Pancreas (tissue), 10 donors: Measurements from ENCODE around the gene IL6R. TPM values are rescaled to one million over a fixed set of nuclear protein-coding genes. Genes with fewer than 3 reads are reported as not detected.

Source experiments
- ATAC-seq, 4 donors: fragments of 200-7000 bp; cut with Tn5 transposase; one replicate each; pipeline versions ENCODE4 v1.8.0 to v1.9.1; 2020; ENCODE audit warnings: mild to moderate bottlenecking in 4 of 4, moderate library complexity in 4 of 4
- DNase-seq, 6 donors: peaks; one replicate each; pipeline ENCODE4 v3.0.0-alpha.2; 2020
- FAIRE-seq: peaks from 2 replicates; lab custom pipeline; 2012; peaks lifted over from hg19 to GRCh38; lab: Jason Lieb, UNC
- H3K27ac ChIP-seq, 4 donors: fragments of 200-600 bp; sonication (generic); 1 replicate in 3 of 4; 2 replicates in 1 of 4; pipeline versions ENCODE4 v1.5.0 to v1.8.0; 2020
- H3K27me3 ChIP-seq, 4 donors: fragments of 200-600 bp; one replicate each; pipeline ENCODE4 v1.8.0; 2021
- H3K36me3 ChIP-seq, 3 donors: fragments of 200-600 bp; sonication (generic) in 1 of 3; one replicate each; pipeline versions ENCODE4 v1.5.0 to v1.8.0; 2020 to 2021
- H3K4me1 ChIP-seq, 3 donors: fragments of 200-600 bp; one replicate each; pipeline ENCODE4 v1.8.0; 2021
- H3K4me3 ChIP-seq, 4 donors: fragments of 200-600 bp; sonication (generic) in 2 of 4; one replicate each; pipeline versions ENCODE4 v1.5.0 to v1.8.0; 2020 to 2021
- H3K9me3 ChIP-seq, 4 donors: fragments of 200-600 bp; one replicate each; pipeline ENCODE4 v1.8.0; 2021
- WGBS, 2 donors: extraction: QIAGEN DNeasy Blood & Tissue Kit; methylation state at CpG; one replicate each; pipeline ENCODE4 v1.1.7; 2013; 5-methylcytosine and 5-hydroxymethylcytosine counted together
- intact Hi-C, 3 donors: fragments of 100-400 bp; cut with DNase I; formaldehyde crosslinking; loops; one replicate each; pipeline versions ENCODE4 v1.11.1 to v1.14.2; 2022
- polyA plus RNA-seq, 2 donors: library from polyadenylated mRNA; stranded (reverse); fragments of 200-250 nt; gene quantifications; one replicate each; pipeline ENCODE4 v1.2.3, GENCODE V29; 2013
- total RNA-seq, 6 donors: library from RNA; stranded (reverse); fragmentation: NEBNext Ultra II Directional in 4 of 6; extraction: Animal tissue kit (Norgen Biotek cat#: 25700) in 4 of 6; gene quantifications; one replicate each; pipeline versions ENCODE4 v1.2.1 to v1.2.4, GENCODE V29; 2021 to 2023
- TF ChIP-seq, protein P1 (sequence below), 4 donors: fragments of 200-600 bp; sonication (generic) in 3 of 4; IDR thresholded peaks; one replicate each; pipeline versions ENCODE4 v1.5.0 to v1.8.0; 2021; ENCODE audit warnings: antibody characterized with exemption in 4 of 4
- donor health status: healthy with polysubstance abuse.
- donor health status: DM: no; HTN: no; CAD: no; lungs with moderate emphysema.
- donor health status: DM: no; HTN: no; CAD: no.
- donor health status: control.
- donor health status: control.
- donor health status: Bipolar disorder and iron deficiency.
- donor health status: DM: yes; HTN: yes; CAD: no.
- donor health status: DM: no; HTN: no; CAD: no.
- donor health status: DM: no; HTN: no; CAD: no.
- donor health status: DM: yes; HTN: yes; CAD: no.

Gene IL6R
- total and polyA plus RNA-seq, 8 donors, result 2.2 to 12.9 (median 7.1) TPM

DNA sequence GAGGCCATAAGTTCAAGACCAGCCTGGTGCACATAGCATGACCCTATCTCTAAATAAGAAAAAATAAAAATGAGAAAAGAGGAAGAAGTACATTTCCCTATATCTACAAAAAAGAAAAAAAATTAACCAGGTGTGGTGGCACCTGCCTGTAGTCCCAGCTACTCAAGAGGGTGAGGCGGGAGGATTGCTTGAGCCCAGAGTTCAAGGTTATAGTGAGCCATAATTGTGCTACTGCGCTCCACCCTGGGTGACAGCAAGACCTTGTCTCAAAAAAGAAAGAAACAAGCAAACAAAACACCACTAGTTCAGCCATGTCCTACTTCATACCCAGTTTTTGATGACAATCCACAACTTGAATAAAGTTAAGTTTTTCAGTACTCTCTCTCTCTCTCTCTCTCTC lies 66.2 kb downstream of the IL6R start:
- no peak for DNase-seq
- 61 to 66% methylated on average over 2 of the region's 2 CpGs for WGBS, 2 donors
- TF ChIP-seq, protein P1, sequence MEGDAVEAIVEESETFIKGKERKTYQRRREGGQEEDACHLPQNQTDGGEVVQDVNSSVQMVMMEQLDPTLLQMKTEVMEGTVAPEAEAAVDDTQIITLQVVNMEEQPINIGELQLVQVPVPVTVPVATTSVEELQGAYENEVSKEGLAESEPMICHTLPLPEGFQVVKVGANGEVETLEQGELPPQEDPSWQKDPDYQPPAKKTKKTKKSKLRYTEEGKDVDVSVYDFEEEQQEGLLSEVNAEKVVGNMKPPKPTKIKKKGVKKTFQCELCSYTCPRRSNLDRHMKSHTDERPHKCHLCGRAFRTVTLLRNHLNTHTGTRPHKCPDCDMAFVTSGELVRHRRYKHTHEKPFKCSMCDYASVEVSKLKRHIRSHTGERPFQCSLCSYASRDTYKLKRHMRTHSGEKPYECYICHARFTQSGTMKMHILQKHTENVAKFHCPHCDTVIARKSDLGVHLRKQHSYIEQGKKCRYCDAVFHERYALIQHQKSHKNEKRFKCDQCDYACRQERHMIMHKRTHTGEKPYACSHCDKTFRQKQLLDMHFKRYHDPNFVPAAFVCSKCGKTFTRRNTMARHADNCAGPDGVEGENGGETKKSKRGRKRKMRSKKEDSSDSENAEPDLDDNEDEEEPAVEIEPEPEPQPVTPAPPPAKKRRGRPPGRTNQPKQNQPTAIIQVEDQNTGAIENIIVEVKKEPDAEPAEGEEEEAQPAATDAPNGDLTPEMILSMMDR (IDR thresholded peaks at IDR 0.05), result no peak

DNA sequence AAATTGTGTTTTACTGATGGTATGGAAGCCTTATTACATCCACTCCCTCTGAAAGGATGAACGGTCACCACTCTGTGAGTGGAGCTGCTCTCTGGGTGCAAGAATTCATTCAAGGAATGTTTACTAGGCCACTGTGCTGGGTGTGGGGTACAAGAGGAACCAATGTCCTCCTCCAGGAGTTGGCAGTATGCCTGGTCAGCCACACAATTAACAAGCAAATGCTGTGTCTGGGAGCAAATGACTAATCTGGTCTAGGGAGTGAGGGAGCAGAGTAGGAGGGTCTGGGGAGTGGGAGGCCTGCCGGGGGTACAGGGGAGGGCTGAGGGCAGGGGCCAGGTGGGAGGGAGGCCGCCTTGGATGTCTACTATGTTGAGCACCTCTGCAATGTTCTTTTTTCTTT lies 69.7 kb downstream of the IL6R start:
- TF ChIP-seq, protein P1 (IDR thresholded peaks at IDR 0.05), result no peak
- peak in 1 of 6 donors; percentile 41 for DNase-seq
- H3K36me3 ChIP-seq, result no peaks in the 10 kb centered on the region
- no peak overlapping the region for H3K27ac ChIP-seq
- H3K4me3 ChIP-seq, result no peak overlapping the region
- peak in 3 of 4 donors; percentile 53 to 64 (median 59) for ATAC-seq
- intact Hi-C loops, result no loop called here
- H3K4me1 ChIP-seq, result no peaks in the 10 kb centered on the region
- no peaks in the 10 kb centered on the region for H3K27me3 ChIP-seq
- 56 to 68% methylated on average over 3 of the region's 3 CpGs for WGBS, 2 donors
- no peaks in the 10 kb centered on the region for H3K9me3 ChIP-seq
- FAIRE-seq, result no peak

More for the DNA sequence above, 66.2 kb downstream of the IL6R start:
- Histone ChIP-seq H3K4me1 (no peaks in the 10 kb centered on the region), H3K4me3 (no peak overlapping the region), H3K27ac (no peak overlapping the region), H3K27me3 (no peaks in the 10 kb centered on the region), H3K9me3 (no peaks in the 10 kb centered on the region), H3K36me3 (no peaks in the 10 kb centered on the region)
- intact Hi-C loops, result no loop called here
- ATAC-seq (no peak), FAIRE-seq (no peak)

DNA sequence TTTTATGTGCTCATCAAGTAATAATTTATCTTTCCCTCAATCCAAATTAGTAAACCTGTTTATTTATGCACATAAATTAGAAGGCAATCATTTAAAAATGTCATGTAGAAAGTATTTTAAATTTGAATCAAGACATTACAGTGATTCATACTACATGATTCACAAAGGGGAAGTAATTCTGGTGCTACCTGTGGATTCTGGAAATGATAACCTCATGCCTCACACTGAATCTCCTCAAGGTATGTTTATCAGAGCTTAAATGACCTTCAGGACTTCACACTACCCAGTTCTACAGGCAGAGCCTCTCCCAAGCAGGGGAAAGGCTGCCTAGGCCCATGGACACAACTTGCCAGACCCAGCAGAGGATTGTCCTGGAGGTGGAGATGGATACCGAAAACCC lies 71.6 kb downstream of the IL6R start:
- ATAC-seq (no peak), FAIRE-seq (no peak), DNase-seq (no peak)
- H3K27me3 ChIP-seq, result no peaks in the 10 kb centered on the region
- WGBS, 2 donors, result 87 to 90% methylated on average over 1 of the region's 1 CpG
- H3K4me3 ChIP-seq, result no peak overlapping the region
- H3K27ac ChIP-seq, result no peak overlapping the region
- intact Hi-C loops, result no loop called here
- H3K4me1 ChIP-seq, result no peaks in the 10 kb centered on the region
- H3K36me3 ChIP-seq, result no peaks in the 10 kb centered on the region
- TF ChIP-seq, protein P1 (IDR thresholded peaks at IDR 0.05), result no peak
- H3K9me3 ChIP-seq, result no peaks in the 10 kb centered on the region

DNA sequence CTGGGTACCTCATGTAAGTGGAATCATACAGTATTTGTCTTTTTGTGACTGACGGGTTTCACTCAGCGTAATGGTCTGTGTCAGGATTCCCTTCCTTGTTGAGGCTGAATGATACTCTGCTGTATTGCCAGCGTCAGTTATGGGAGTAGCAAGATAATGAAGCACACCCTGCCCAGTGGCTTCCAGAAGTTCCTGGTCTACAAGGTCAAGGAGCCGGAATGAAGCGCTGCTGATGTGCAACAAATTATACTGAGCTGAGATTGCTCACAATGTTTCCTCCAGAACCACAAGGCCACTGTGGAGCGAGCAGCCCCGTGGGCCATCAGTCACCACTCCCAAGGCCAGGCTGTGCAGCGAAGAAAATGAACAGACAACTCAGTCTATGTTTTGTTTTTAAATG lies 72.9 kb downstream of the IL6R start:
- H3K9me3 ChIP-seq, result no peaks in the 10 kb centered on the region
- no peaks in the 10 kb centered on the region for H3K36me3 ChIP-seq
- intact Hi-C loops, result no loop called here
- H3K27me3 ChIP-seq, result no peaks in the 10 kb centered on the region
- no peak overlapping the region for H3K4me3 ChIP-seq
- TF ChIP-seq, protein P1 (IDR thresholded peaks at IDR 0.05), result no peak
- no peaks in the 10 kb centered on the region for H3K4me1 ChIP-seq
- DNase-seq (no peak), ATAC-seq (no peak), FAIRE-seq (no peak)
- WGBS, 2 donors, result 64 to 71% methylated on average over 8 of the region's 8 CpGs
- H3K27ac ChIP-seq, result no peak overlapping the region

DNA sequence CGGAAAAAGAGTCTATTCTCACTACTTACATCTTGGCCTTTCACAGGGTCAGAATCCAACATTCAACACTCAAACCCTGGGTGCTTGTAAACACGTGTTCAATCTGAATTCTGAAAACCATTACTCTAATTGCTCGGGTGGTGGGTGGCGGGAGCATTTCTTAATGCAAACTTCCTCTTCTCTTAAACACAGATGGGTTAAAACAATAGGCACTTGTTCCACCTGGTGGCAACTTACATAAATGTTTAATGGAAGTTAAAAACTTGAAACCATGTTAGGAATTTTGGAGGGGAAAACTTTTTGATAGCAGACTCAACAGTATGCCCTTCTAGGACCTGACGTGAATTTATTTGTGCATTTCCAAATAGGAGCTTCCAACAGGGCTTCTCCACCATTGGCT lies 73.5 kb downstream of the IL6R start:
- H3K36me3 ChIP-seq, result no peaks in the 10 kb centered on the region
- H3K27me3 ChIP-seq, result no peaks in the 10 kb centered on the region
- TF ChIP-seq, protein P1 (IDR thresholded peaks at IDR 0.05), result no peak
- ATAC-seq (peak in 2 of 4 donors; percentile 23 to 37), DNase-seq (no peak), FAIRE-seq (no peak)
- H3K4me3 ChIP-seq, result no peak overlapping the region
- no peaks in the 10 kb centered on the region for H3K9me3 ChIP-seq
- WGBS, 2 donors, result 46 to 47% methylated on average over 5 of the region's 5 CpGs
- intact Hi-C loops, result no loop called here
- H3K4me1 ChIP-seq, result no peaks in the 10 kb centered on the region
- H3K27ac ChIP-seq, result no peak overlapping the region
